ENCODE data around the gene THSD7A. TPM values are rescaled to one million over a fixed set of nuclear protein-coding genes. Genes with fewer than 3 reads are reported as not detected.

Gene THSD7A
- total RNA-seq, 1 experiment from 2014 or later, result 4.0 TPM

DNA sequence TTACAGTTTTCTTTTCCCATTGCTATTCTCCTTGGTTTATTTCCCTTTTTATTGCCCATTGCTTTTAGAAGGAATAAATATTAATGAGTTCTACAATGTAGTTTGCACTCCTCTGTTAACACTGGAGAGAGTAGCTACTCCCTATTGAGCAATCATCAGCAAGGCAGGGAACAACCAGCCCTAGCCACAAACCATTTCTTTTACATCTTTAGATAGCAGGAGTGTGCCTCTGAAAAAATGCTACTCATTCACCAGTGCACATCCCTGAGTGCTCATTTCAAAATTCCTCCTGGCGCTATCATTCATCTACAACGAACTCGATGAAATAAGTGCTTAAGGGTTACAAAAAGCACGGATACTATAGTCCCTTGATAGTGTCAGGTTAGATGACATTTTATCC, 252.9 kb downstream of the THSD7A start:
- TF ChIP-seq, protein P1, sequence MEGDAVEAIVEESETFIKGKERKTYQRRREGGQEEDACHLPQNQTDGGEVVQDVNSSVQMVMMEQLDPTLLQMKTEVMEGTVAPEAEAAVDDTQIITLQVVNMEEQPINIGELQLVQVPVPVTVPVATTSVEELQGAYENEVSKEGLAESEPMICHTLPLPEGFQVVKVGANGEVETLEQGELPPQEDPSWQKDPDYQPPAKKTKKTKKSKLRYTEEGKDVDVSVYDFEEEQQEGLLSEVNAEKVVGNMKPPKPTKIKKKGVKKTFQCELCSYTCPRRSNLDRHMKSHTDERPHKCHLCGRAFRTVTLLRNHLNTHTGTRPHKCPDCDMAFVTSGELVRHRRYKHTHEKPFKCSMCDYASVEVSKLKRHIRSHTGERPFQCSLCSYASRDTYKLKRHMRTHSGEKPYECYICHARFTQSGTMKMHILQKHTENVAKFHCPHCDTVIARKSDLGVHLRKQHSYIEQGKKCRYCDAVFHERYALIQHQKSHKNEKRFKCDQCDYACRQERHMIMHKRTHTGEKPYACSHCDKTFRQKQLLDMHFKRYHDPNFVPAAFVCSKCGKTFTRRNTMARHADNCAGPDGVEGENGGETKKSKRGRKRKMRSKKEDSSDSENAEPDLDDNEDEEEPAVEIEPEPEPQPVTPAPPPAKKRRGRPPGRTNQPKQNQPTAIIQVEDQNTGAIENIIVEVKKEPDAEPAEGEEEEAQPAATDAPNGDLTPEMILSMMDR (conservative IDR thresholded peaks at IDR 0.05), result no peak
- no peak for TF ChIP-seq EZH2 (IDR thresholded peaks at IDR 0.05; ENCODE audit: low read depth)
- H3K27me3 ChIP-seq (ENCODE audit: insufficient read depth, low read depth), result no peaks in the 10 kb centered on the region
- H3K4me1 ChIP-seq (replicated peaks; ENCODE audit: insufficient read depth), result no peaks in the 10 kb centered on the region
- H3K4me2 ChIP-seq, result no peak overlapping the region
- H3K4me3 ChIP-seq, result no peak overlapping the region
- no peak overlapping the region for H3K27ac ChIP-seq
- CTCF ChIA-PET, result no interaction called here
- no peaks in the 10 kb centered on the region for H3F3A ChIP-seq (ENCODE audit: insufficient read depth, low read depth)
- H3K9me2 ChIP-seq (ENCODE audit: insufficient read depth), result 0 out of 2 replicates have a peak, but pooled peaks cover 8% of the 10 kb centered on the region
- H3K79me2 ChIP-seq (ENCODE audit: low read depth), result no peaks in the 10 kb centered on the region
- no peaks in the 10 kb centered on the region for H3K9me3 ChIP-seq (ENCODE audit: insufficient read depth, low read depth)
- no TSS peak for BruUV-seq (replicated peaks)
- intact Hi-C loops (cut with micrococcal nuclease; ENCODE audit: unreplicated experiment), result no loop called here
- no peaks in the 10 kb centered on the region for H4K20me1 ChIP-seq (ENCODE audit: insufficient read depth)
- POLR2A ChIA-PET (ENCODE audit: unreplicated experiment), result no interaction called here
- H2AFZ ChIP-seq, result no peak overlapping the region
- H3K36me3 ChIP-seq (ENCODE audit: low read depth), result no peaks in the 10 kb centered on the region
- DNase-seq, result no peak

DNA sequence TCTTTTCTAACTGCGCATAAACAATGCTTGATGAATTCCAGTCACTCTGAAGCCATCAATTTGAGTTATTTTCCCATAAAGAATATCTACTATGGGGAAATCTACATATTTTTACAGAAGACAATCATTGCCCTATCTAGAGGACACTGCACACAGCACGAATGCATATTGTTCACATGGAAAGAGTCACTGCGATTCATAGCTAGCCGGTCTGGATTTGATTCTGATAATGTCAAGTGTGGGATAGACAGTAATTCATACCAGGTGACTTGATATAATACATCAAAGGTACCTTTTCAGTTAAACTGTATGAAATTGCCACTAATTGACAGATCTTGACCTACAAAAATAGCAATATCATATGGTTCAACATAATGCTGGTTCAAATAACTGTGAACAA, 255.7 kb downstream of the THSD7A start:
- H3K4me2 ChIP-seq, result no peak overlapping the region
- H3K4me3 ChIP-seq, result no peak overlapping the region
- H3K9me3 ChIP-seq (ENCODE audit: insufficient read depth, low read depth), result no peaks in the 10 kb centered on the region
- H3K36me3 ChIP-seq (ENCODE audit: low read depth), result no peaks in the 10 kb centered on the region
- no peaks in the 10 kb centered on the region for H3K79me2 ChIP-seq (ENCODE audit: low read depth)
- no peaks in the 10 kb centered on the region for H4K20me1 ChIP-seq (ENCODE audit: insufficient read depth)
- no peaks in the 10 kb centered on the region for H3K27me3 ChIP-seq (ENCODE audit: insufficient read depth, low read depth)
- intact Hi-C loops (cut with micrococcal nuclease; ENCODE audit: unreplicated experiment), result no loop called here
- H3K9me2 ChIP-seq (ENCODE audit: insufficient read depth), result no peaks in the 10 kb centered on the region
- ChIA-PET POLR2A (ENCODE audit: unreplicated experiment) (no interaction called here), CTCF (no interaction called here)
- H3K4me1 ChIP-seq (replicated peaks; ENCODE audit: insufficient read depth), result no peaks in the 10 kb centered on the region
- TF ChIP-seq, protein P1 (conservative IDR thresholded peaks at IDR 0.05), result no peak
- TF ChIP-seq EZH2 (IDR thresholded peaks at IDR 0.05; ENCODE audit: low read depth), result no peak
- H3F3A ChIP-seq (ENCODE audit: insufficient read depth, low read depth), result no peaks in the 10 kb centered on the region
- no peak for DNase-seq
- H3K27ac ChIP-seq, result no peak overlapping the region
- no peak overlapping the region for H2AFZ ChIP-seq
- no TSS peak for BruUV-seq (replicated peaks)

DNA sequence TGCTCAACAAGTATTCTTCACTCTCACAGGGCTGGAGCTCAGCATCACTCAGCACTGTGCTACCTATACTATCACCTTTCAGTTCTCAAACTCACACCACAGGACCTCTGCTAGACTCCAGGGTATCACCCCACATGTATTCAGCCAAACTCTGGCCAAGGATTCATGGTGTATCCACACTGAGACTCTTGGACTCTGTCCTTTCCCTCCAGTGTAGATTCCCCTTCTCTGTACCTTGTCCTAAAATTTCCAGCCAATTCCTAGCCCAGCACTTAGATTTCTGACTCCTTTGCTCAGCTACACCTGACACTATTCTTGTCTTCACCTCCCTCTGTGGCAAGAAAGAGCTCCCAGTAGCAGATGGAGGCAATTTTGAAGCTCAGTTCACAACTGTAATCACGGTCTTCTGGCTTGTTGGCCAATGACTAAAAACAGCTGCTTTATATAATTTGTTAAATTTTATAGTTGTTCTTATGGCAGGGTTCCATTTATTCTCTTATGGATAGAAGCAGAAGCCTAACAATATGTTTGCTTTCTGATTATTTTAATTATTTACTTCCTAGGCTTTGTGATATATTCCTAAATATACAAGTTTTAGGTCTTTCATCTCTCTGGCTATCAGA, 258.8 kb downstream of the THSD7A start:
- POLR2A ChIA-PET (ENCODE audit: unreplicated experiment), result no interaction called here
- Histone ChIP-seq H3F3A (ENCODE audit: insufficient read depth, low read depth) (no peaks in the 10 kb centered on the region), H3K36me3 (ENCODE audit: low read depth) (no peaks in the 10 kb centered on the region), H4K20me1 (ENCODE audit: insufficient read depth) (no peaks in the 10 kb centered on the region), H3K9me2 (ENCODE audit: insufficient read depth) (no peaks in the 10 kb centered on the region), H3K4me2 (no peak overlapping the region), H3K27ac (no peak overlapping the region), H2AFZ (no peak overlapping the region), H3K27me3 (ENCODE audit: insufficient read depth, low read depth) (no peaks in the 10 kb centered on the region), H3K4me3 (no peak overlapping the region), H3K4me1 (replicated peaks; ENCODE audit: insufficient read depth) (no peaks in the 10 kb centered on the region), H3K79me2 (ENCODE audit: low read depth) (no peaks in the 10 kb centered on the region), H3K9me3 (ENCODE audit: insufficient read depth, low read depth) (no peaks in the 10 kb centered on the region)
- CTCF ChIA-PET, result no interaction called here
- no peak for DNase-seq
- TF ChIP-seq EZH2 (IDR thresholded peaks at IDR 0.05; ENCODE audit: low read depth), result no peak
- TF ChIP-seq, protein P1 (conservative IDR thresholded peaks at IDR 0.05), result no peak
- BruUV-seq (replicated peaks), result no TSS peak
- intact Hi-C loops (cut with micrococcal nuclease; ENCODE audit: unreplicated experiment), result no loop called here
